ENCODE data around the gene COX17.

COX17 gene

DNA sequence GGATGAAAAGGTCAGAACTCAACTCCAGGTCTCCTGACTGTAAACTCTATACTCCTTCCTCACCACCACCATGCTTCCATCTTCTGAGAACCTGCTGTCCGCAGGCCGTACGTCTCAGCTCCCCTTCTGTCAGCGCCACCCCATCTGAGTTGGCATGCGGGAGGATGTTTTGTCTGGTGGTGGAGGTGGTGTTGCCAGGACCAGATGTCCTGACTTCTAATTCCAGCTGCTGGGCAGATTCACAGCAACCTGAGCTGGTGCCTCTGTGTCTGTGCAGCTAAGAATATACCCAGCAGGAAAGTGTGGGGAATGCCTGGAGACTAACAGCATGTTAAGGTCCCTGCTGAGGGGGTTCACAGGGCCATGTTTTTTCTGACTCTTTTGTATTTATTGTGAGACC, 56.3 kb downstream of the COX17 start:
- DNase-seq (ENCODE audit: low read depth): no peak
